ENCODE measurements around the gene HTR3D.

The HTR3D gene

GRCh38 chr3:184082465-184082864 is 50.9 kb downstream of the HTR3D start:
- H3K4me3 ChIP-seq, result no peak overlapping the region
- DNase-seq, result no peak
- intact Hi-C loops (cut with DNase I; ENCODE audit: low total_unique reads), result no loop called here
- H3K27ac ChIP-seq, result no peak overlapping the region
- H3K4me1 ChIP-seq, result no peaks in the 10 kb centered on the region
- TF ChIP-seq CTCF (IDR thresholded peaks at IDR 0.05), result no peak
- no peaks in the 10 kb centered on the region for H3K9me3 ChIP-seq
- no peaks in the 10 kb centered on the region for H3K36me3 ChIP-seq
- H3K27me3 ChIP-seq, result no peaks in the 10 kb centered on the region

- DNase-seq, result no peak
These were observed 53.9 kb downstream of the HTR3D start for GRCh38 chr3:184085389-184085852.

More at GRCh38 chr3:184085389-184085852, 53.9 kb downstream of the HTR3D start:
- no peak for TF ChIP-seq CTCF (IDR thresholded peaks at IDR 0.05)
- H3K27me3 ChIP-seq, result no peaks in the 10 kb centered on the region
- H3K27ac ChIP-seq, result no peak overlapping the region
- H3K9me3 ChIP-seq, result no peaks in the 10 kb centered on the region
- intact Hi-C loops (cut with DNase I; ENCODE audit: low total_unique reads), result no loop called here
- no peaks in the 10 kb centered on the region for H3K36me3 ChIP-seq
- no peak overlapping the region for H3K4me3 ChIP-seq
- no peaks in the 10 kb centered on the region for H3K4me1 ChIP-seq

Measured in tibial artery (tissue), 4 donors.